ENCODE results near the gene TMEM202. TPM values are rescaled to one million over a fixed set of nuclear protein-coding genes. Genes with fewer than 3 reads are reported as not detected.
"Not testable (repeated sequence)": the region's sequence is repeated elsewhere in the genome, so short reads cannot be mapped to it uniquely, and the experiment has no call there.

Gene TMEM202
- total RNA-seq, 1 donor from 2014 or later: not detected

DNA sequence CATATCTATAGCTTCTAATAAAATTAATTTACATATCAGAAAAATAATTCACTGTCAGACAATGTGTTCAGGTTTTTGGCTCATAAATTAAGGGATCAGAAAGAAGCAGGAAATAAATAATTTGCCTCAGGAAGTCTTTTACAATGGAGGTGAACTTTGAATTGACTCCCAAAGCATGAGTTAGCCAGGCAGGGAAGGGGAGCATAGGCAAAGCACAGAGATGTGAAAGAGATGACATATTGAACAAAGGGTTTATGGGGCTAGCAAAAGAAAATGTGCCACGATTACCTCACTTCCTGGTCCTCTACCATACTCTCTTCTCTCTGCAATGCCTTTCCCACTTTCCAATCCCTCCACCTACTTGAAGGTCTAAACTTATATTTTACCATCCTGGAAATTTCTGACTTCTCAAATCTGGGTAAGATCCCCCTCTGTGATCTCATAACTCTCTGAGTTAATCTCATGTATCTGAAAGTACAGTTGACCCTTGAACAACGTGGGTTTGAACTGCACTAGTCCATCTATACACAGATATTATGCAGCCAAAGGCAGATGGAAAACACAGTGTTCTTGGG is 18.2 kb upstream of the TMEM202 start:
- Mint-ChIP-seq H3K36me3 (ENCODE audit: unreplicated experiment) (no peaks in the 10 kb centered on the region), H3K27me3 (ENCODE audit: unreplicated experiment) (peaks cover 40% of the 10 kb centered on the region), H3K4me3 (ENCODE audit: unreplicated experiment) (no peak overlapping the region), H3K27ac (ENCODE audit: unreplicated experiment) (no peak overlapping the region), H3K9me3 (ENCODE audit: unreplicated experiment) (no peaks in the 10 kb centered on the region), H3K4me1 (ENCODE audit: unreplicated experiment) (peaks cover 17% of the 10 kb centered on the region)
- no peak for DNase-seq (ENCODE audit: extremely low spot score, unreplicated experiment)
- no peak for TF ChIP-seq CTCF (IDR thresholded peaks at IDR 0.05)

GRCh38 chr15:72380743-72381142 is 17.4 kb upstream of the TMEM202 start:
- peaks cover 11% of the 10 kb centered on the region for H3K4me1 Mint-ChIP-seq (ENCODE audit: unreplicated experiment)
- TF ChIP-seq CTCF (IDR thresholded peaks at IDR 0.05): no peak
- peaks cover 48% of the 10 kb centered on the region for H3K27me3 Mint-ChIP-seq (ENCODE audit: unreplicated experiment)
- H3K9me3 Mint-ChIP-seq (ENCODE audit: unreplicated experiment): no peaks in the 10 kb centered on the region
- H3K36me3 Mint-ChIP-seq (ENCODE audit: unreplicated experiment): no peaks in the 10 kb centered on the region
- no peak overlapping the region for H3K27ac Mint-ChIP-seq (ENCODE audit: unreplicated experiment)
- H3K4me3 Mint-ChIP-seq (ENCODE audit: unreplicated experiment): no peak overlapping the region
- no peak for DNase-seq (ENCODE audit: extremely low spot score, unreplicated experiment)

- Mint-ChIP-seq H3K4me1 (ENCODE audit: unreplicated experiment) (no peaks in the 10 kb centered on the region), H3K9me3 (ENCODE audit: unreplicated experiment) (no peaks in the 10 kb centered on the region), H3K27me3 (ENCODE audit: unreplicated experiment) (peaks cover 51% of the 10 kb centered on the region), H3K36me3 (ENCODE audit: unreplicated experiment) (no peaks in the 10 kb centered on the region), H3K27ac (ENCODE audit: unreplicated experiment) (no peak overlapping the region), H3K4me3 (ENCODE audit: unreplicated experiment) (no peak overlapping the region)
- peak; percentile 22 for TF ChIP-seq CTCF (IDR thresholded peaks at IDR 0.05)
- no peak for DNase-seq (ENCODE audit: extremely low spot score, unreplicated experiment)
These were observed 16.0 kb upstream of the TMEM202 start for GRCh38 chr15:72382146-72382545.

- Mint-ChIP-seq H3K4me3 (ENCODE audit: unreplicated experiment) (no peak overlapping the region), H3K27ac (ENCODE audit: unreplicated experiment) (no peak overlapping the region), H3K27me3 (ENCODE audit: unreplicated experiment) (peaks cover 48% of the 10 kb centered on the region), H3K36me3 (ENCODE audit: unreplicated experiment) (no peaks in the 10 kb centered on the region), H3K4me1 (ENCODE audit: unreplicated experiment) (no peaks in the 10 kb centered on the region), H3K9me3 (ENCODE audit: unreplicated experiment) (no peaks in the 10 kb centered on the region)
- DNase-seq (ENCODE audit: extremely low spot score, unreplicated experiment): no peak
- TF ChIP-seq CTCF (IDR thresholded peaks at IDR 0.05): no peak
These were observed 10.4 kb upstream of the TMEM202 start for GRCh38 chr15:72387741-72388140.

DNA sequence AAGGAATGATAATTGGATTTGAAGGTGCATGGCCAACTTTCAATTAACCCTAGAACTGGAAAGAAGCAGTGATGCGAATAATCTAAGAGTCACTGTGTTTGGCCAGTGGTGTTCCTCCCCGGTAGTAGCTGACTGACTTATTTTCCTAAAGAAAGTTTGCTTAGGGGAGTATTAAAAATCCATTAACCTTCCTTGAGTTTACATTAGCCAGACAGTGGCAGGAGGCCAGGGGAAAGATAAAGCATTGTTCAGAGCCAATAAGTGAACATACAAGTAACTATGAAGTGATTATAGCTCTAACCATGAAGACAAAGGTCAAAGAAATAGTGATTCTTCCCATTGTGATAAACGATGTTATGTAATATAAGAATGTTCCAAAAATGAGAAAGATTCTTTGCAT is 8.9 kb upstream of the TMEM202 start:
- Mint-ChIP-seq H3K9me3 (ENCODE audit: unreplicated experiment) (no peaks in the 10 kb centered on the region), H3K27ac (ENCODE audit: unreplicated experiment) (no peak overlapping the region), H3K27me3 (ENCODE audit: unreplicated experiment) (peaks cover 41% of the 10 kb centered on the region), H3K4me1 (ENCODE audit: unreplicated experiment) (no peaks in the 10 kb centered on the region), H3K4me3 (ENCODE audit: unreplicated experiment) (no peak overlapping the region), H3K36me3 (ENCODE audit: unreplicated experiment) (no peaks in the 10 kb centered on the region)
- DNase-seq (ENCODE audit: extremely low spot score, unreplicated experiment): no peak
- no peak for TF ChIP-seq CTCF (IDR thresholded peaks at IDR 0.05)

DNA sequence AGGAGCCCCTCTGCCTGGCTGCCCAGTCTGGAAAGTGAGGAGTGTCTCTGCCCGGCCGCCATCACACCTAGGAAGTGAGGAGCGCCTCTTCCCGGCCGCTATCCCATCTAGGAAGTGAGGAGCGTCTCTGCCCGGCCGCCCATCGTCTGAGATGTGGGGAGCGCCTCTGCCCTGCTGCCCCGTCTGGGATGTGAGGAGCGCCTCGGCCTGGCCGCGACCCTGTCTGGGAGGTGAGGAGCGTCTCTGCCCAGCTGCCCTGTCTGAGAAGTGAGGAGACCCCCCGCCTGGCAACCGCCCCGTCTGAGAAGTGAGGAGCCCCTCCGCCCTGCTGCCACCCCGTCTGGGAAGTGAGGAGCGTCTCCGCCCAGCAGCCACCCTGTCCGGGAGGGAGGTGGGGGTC is 1.8 kb upstream of the TMEM202 start:
- H3K27ac Mint-ChIP-seq (ENCODE audit: unreplicated experiment); H3K4me1 Mint-ChIP-seq (ENCODE audit: unreplicated experiment): not testable (repeated sequence)
- peaks cover 43% of the 10 kb centered on the region for H3K27me3 Mint-ChIP-seq (ENCODE audit: unreplicated experiment)

More for the DNA sequence above, 1.8 kb upstream of the TMEM202 start:
- H3K9me3 Mint-ChIP-seq (ENCODE audit: unreplicated experiment); H3K36me3 Mint-ChIP-seq (ENCODE audit: unreplicated experiment); DNase-seq (ENCODE audit: extremely low spot score, unreplicated experiment); H3K4me3 Mint-ChIP-seq (ENCODE audit: unreplicated experiment): not testable (repeated sequence)

Measured in osteocyte (in vitro differentiated cells).